A549 (cell line): ENCODE data around the gene RNF8. TPM values are rescaled to one million over a fixed set of nuclear protein-coding genes. Genes with fewer than 3 reads are reported as not detected.
A peak's percentile ranks its signal among the peaks of the same experiment; 100 is the strongest.

Experiments
- ATAC-seq, 2 experiments: fragments of 200-7000 bp in 1 of 2; fragments of >200 bp in 1 of 2; cut with Nextera tagmentation in 1 of 2; cut with Tn5 transposase in 1 of 2; 3 replicates each; pipeline versions ENCODE4 v1.8.0 to v1.9.1; 2018 to 2020; ENCODE audit warnings: mild to moderate bottlenecking in 1 of 2, moderate library complexity in 1 of 2
- CTCF ChIA-PET: fragments of 300-600 bp; sonication (Branson Sonifier 250); formaldehyde crosslinking; extraction: SDS; loops from one replicate; lab custom pipeline; 2021; ENCODE audit warnings: antibody characterized with exemption, inconsistent platforms; lab: Yijun Ruan, JAX
- POLR2A ChIA-PET: fragments of 350-600 bp; formaldehyde crosslinking; extraction: SDS; loops from one replicate; lab custom pipeline; 2021; ENCODE audit warnings: antibody characterized with exemption, inconsistent platforms; lab: Yijun Ruan, JAX
- DNase-seq, 2 experiments: peaks; one replicate each; pipeline versions ENCODE4 v3.0.0 to v3.0.0-alpha.2; 2011 to 2016; ENCODE audit warnings: low read depth in 1 of 2, low spot score in 1 of 2
- FAIRE-seq: peaks from 2 replicates; lab custom pipeline; 2011; peaks lifted over from hg19 to GRCh38; lab: Jason Lieb, UNC
- H3K27ac ChIP-seq, 2 experiments: fragments of >200 bp; sonication (Bioruptor Twin); formaldehyde crosslinking; 3 replicates each; pipeline ENCODE4 v1.5.1; 2016 to 2017
- H3K4me1 ChIP-seq: fragments of >200 bp; sonication (Bioruptor Twin); formaldehyde crosslinking; 3 replicates; pipeline ENCODE4 v1.6.1; 2016
- H3K4me2 ChIP-seq: fragments of >200 bp; sonication (Bioruptor Twin); formaldehyde crosslinking; 3 replicates; pipeline ENCODE4 v1.6.1; 2016
- H3K4me3 ChIP-seq: fragments of >200 bp; sonication (Bioruptor Twin); formaldehyde crosslinking; 3 replicates; pipeline ENCODE4 v1.5.1; 2016
- H3K9me3 ChIP-seq: fragments of >200 bp; sonication (Bioruptor Twin); formaldehyde crosslinking; 3 replicates; pipeline ENCODE4 v1.6.1; 2016
- BHLHE40 ChIP-seq: IDR thresholded peaks from 2 replicates; pipeline ENCODE4 v1.6.1; 2012; ENCODE audit warnings: low read depth, low read length, inconsistent platforms
- CBX8 ChIP-seq: fragments of 200-600 bp; sonication (generic); IDR thresholded peaks from 2 replicates; pipeline ENCODE4 v1.6.1; 2016
- CHD4 ChIP-seq: fragments of 200-600 bp; sonication (generic); IDR thresholded peaks from 2 replicates; pipeline ENCODE4 v1.6.1; 2016; ENCODE audit warnings: antibody characterized with exemption, mild to moderate bottlenecking, borderline replicate concordance
- CTCF ChIP-seq: fragments of >200 bp; sonication (Bioruptor Twin); formaldehyde crosslinking; IDR thresholded peaks from 3 replicates; pipeline ENCODE4 v1.5.1; 2016
- FOSL2 ChIP-seq, 2 experiments: fragments of 450-650 bp in 1 of 2; fragments of >200 bp in 1 of 2; sonication (Bioruptor Twin) in 1 of 2; formaldehyde crosslinking; IDR thresholded peaks; 2 replicates each; pipeline versions ENCODE4 v1.5.0 to v1.6.1; 2016 to 2020; ENCODE audit warnings: mild to moderate bottlenecking in 1 of 2, moderate library complexity in 1 of 2
- FOXS1 ChIP-seq: fragments of 250-450 bp; sonication (Bioruptor Pico); IDR thresholded peaks from 2 replicates; pipeline ENCODE4 v1.5.0; 2020; ENCODE audit warnings: mild to moderate bottlenecking, moderate library complexity
- GATA3 ChIP-seq: IDR thresholded peaks from 2 replicates; pipeline ENCODE4 v1.6.1; 2012; ENCODE audit warnings: borderline replicate concordance
- HDAC2 ChIP-seq: fragments of 200-600 bp; sonication (generic); IDR thresholded peaks from 2 replicates; pipeline ENCODE4 v1.6.1; 2016
- HES2 ChIP-seq: fragments of >200 bp; sonication (Bioruptor Twin); formaldehyde crosslinking; IDR thresholded peaks from 2 replicates; pipeline ENCODE4 v1.6.1; 2016
- HEYL ChIP-seq: fragments of 250-450 bp; sonication (Bioruptor Pico); IDR thresholded peaks from 2 replicates; pipeline ENCODE4 v1.8.0; 2021; ENCODE audit warnings: mild to moderate bottlenecking, moderate library complexity
- HOXB5 ChIP-seq: fragments of 250-450 bp; sonication (Bioruptor Pico); IDR thresholded peaks from 2 replicates; pipeline ENCODE4 v1.5.0; 2020; ENCODE audit warnings: mild to moderate bottlenecking, moderate library complexity
- PBX3 ChIP-seq: IDR thresholded peaks from 2 replicates; pipeline ENCODE4 v1.6.1; 2012
- POLR2AphosphoS2 ChIP-seq: conservative IDR thresholded peaks from 2 replicates; pipeline ENCODE4 v1.6.1; 2012; ENCODE audit warnings: low read length, improper control_type of control experiment, inconsistent platforms
- RAD21 ChIP-seq, 2 experiments: fragments of >200 bp in 1 of 2; sonication (Bioruptor Twin) in 1 of 2; formaldehyde crosslinking in 1 of 2; IDR thresholded peaks in 1 of 2; conservative IDR thresholded peaks in 1 of 2; 2 replicates in 1 of 2; 3 replicates in 1 of 2; pipeline ENCODE4 v1.6.1; 2012 to 2018; ENCODE audit warnings: inconsistent platforms in 1 of 2
- REST ChIP-seq: fragments of 200-600 bp; sonication (generic); IDR thresholded peaks from 2 replicates; pipeline ENCODE4 v1.6.1; 2016; ENCODE audit warnings: antibody characterized with exemption, mild to moderate bottlenecking, moderate library complexity
- RFX5 ChIP-seq: fragments of 450-650 bp; IDR thresholded peaks from 2 replicates; pipeline ENCODE4 v1.7.1; 2014; ENCODE audit warnings: antibody characterized with exemption, mild to moderate bottlenecking, moderate library complexity
- SMC3 ChIP-seq: fragments of >200 bp; sonication (Bioruptor Twin); formaldehyde crosslinking; IDR thresholded peaks from 3 replicates; pipeline ENCODE4 v1.6.1; 2018; ENCODE audit warnings: inconsistent platforms
- SREBF2 ChIP-seq: fragments of 450-650 bp; IDR thresholded peaks from 2 replicates; pipeline ENCODE4 v1.6.1; 2014; ENCODE audit warnings: mild to moderate bottlenecking, moderate library complexity
- ZFP36 ChIP-seq: fragments of 450-650 bp; IDR thresholded peaks from 2 replicates; pipeline ENCODE4 v1.6.1; 2014; ENCODE audit warnings: borderline replicate concordance; ENCODE audit not compliant: partially characterized antibody
- ZNF302 ChIP-seq: fragments of 250-450 bp; sonication (Bioruptor Pico); IDR thresholded peaks from 2 replicates; pipeline ENCODE4 v1.9.0; 2021; ENCODE audit warnings: inconsistent platforms, mild to moderate bottlenecking, moderate library complexity
- WGBS: methylation state at CpG from one replicate; pipeline ENCODE4 v1.1.6; 2017; ENCODE audit errors: missing lambda C conversion rate; 5-methylcytosine and 5-hydroxymethylcytosine counted together
- polyA plus RNA-seq, 4 experiments: library from polyadenylated mRNA; depleted of rRNA in 3 of 4; stranded (reverse); fragments of >200 nt; fragmentation: RNase III in 1 of 4; extraction: RNeasy Plus Mini Kit Qiagen cat#74134 plus additional on column Dnase treatment in 1 of 4; gene quantifications; 2 replicates in 3 of 4; 3 replicates in 1 of 4; pipeline ENCODE4 v1.2.3, GENCODE V29; 2011 to 2017

The RNF8 gene
- polyA plus RNA-seq, 2 of the 4 experiments (the other 2 are of a cell fraction), result 21.4 to 22.0 TPM

- Histone ChIP-seq H3K4me3 (no peak overlapping the region), H3K27ac (no peak overlapping the region)
- TF ChIP-seq BHLHE40, result no peak
- TF ChIP-seq RAD21 (conservative IDR thresholded peaks at IDR 0.05 in 1 of 2, IDR thresholded peaks at IDR 0.05 in 1 of 2), result no peak
- TF ChIP-seq CHD4, result no peak
- no peak for TF ChIP-seq HDAC2
- TF ChIP-seq SREBF2, result no peak
- TF ChIP-seq HOXB5 (CRISPR knock-in tag), result no peak
- TF ChIP-seq FOSL2 (IDR thresholded peaks at IDR 0.05), result no peak
- TF ChIP-seq FOSL2 (CRISPR knock-in tag; IDR thresholded peaks at IDR 0.05), result no peak
- TF ChIP-seq, all 56 proteins: peak for 0
- no peak overlapping the region for H3K4me2 ChIP-seq
- ATAC-seq (no peak), FAIRE-seq (no peak), DNase-seq (no peak)
- CTCF ChIA-PET, result no interaction called here
- 85% methylated on average over 3 of the region's 3 CpGs for WGBS
- H3K4me1 ChIP-seq, result no peaks in the 10 kb centered on the region; the same call in 2 of the 3 replicates
- POLR2A ChIA-PET, result no interaction called here
- no peaks in the 10 kb centered on the region for H3K9me3 ChIP-seq
These were observed 5.3 kb downstream of the RNF8 start for GRCh38 chr6:37359039-37359438.

- CTCF ChIA-PET, result interaction anchor here (1.1 to 1.9 kb wide), 2 partner anchors 20 to 36 kb away, joined by 3 to 7 read pairs; no protein-coding TSS in a partner anchor
These were observed 8.5 kb downstream of the RNF8 start for GRCh38 chr6:37362101-37362828.

GRCh38 chr6:37365791-37366190 lies 12.0 kb downstream of the RNF8 start:
- CTCF ChIA-PET, result interaction anchor here (0.6 to 1.2 kb wide), 4 partner anchors 11 to 207 kb away, joined by 3 read pairs; no protein-coding TSS in a partner anchor
- Histone ChIP-seq H3K4me3 (no peak overlapping the region), H3K9me3 (no peaks in the 10 kb centered on the region), H3K4me1 (peaks cover 14% of the 10 kb centered on the region; the same call in 2 of the 3 replicates), H3K27ac (no peak overlapping the region), H3K4me2 (no peak overlapping the region)
- no peak for FAIRE-seq
- 80% methylated on average over 2 of the region's 2 CpGs for WGBS
- TF ChIP-seq CTCF (peak; percentile 13; the same call in 1 of the 3 replicates), REST (no peak), RAD21 (conservative IDR thresholded peaks at IDR 0.05 in 1 of 2, IDR thresholded peaks at IDR 0.05 in 1 of 2) (peak in 1 of 2 experiments; percentile 21; a peak in 2 of 5 replicates)
- peak; percentile 55 to 70; a peak in 2 of 6 replicates for ATAC-seq
- POLR2A ChIA-PET, result no interaction called here
- DNase-seq, result no peak

More at GRCh38 chr6:37362101-37362828, 8.5 kb downstream of the RNF8 start:
- no peak for DNase-seq
- FAIRE-seq, result no peak
- WGBS, result 77% methylated on average over 2 of the region's 2 CpGs
- POLR2A ChIA-PET, result interaction anchor here (0.5 kb wide), 1 partner anchor 9 kb away, joined by 3 read pairs; no protein-coding TSS in a partner anchor
- TF ChIP-seq ZNF302 (CRISPR knock-in tag), result no peak
- TF ChIP-seq RFX5, result no peak
- TF ChIP-seq GATA3, result no peak
- no peak for TF ChIP-seq SMC3
- no peak for TF ChIP-seq HEYL (CRISPR knock-in tag)
- no peak for TF ChIP-seq POLR2AphosphoS2
- TF ChIP-seq HDAC2, result no peak
- TF ChIP-seq PBX3, result no peak
- TF ChIP-seq HES2, result no peak
- TF ChIP-seq FOXS1 (CRISPR knock-in tag), result no peak
- TF ChIP-seq CBX8, result no peak
- TF ChIP-seq ZFP36, result no peak
- ATAC-seq, result no peak
- Histone ChIP-seq H3K27ac (no peak overlapping the region), H3K9me3 (no peaks in the 10 kb centered on the region), H3K4me1 (peaks cover under 1% of the 10 kb centered on the region; the same call in 1 of the 3 replicates), H3K4me2 (no peak overlapping the region), H3K4me3 (no peak overlapping the region)
